HEK293 (cell line): ENCODE results near the gene DYRK2.

Source experiments
- CTCF ChIA-PET: fragments of 350-600 bp; formaldehyde crosslinking; extraction: SDS; loops from one replicate; lab custom pipeline; 2021; ENCODE audit warnings: antibody characterized with exemption; lab: Yijun Ruan, JAX
- POLR2A ChIA-PET: fragments of 300-600 bp; formaldehyde crosslinking; extraction: SDS; loops from one replicate; lab custom pipeline; 2020; ENCODE audit warnings: antibody characterized with exemption, inconsistent platforms; lab: Yijun Ruan, JAX
- H3K27ac ChIP-seq: fragments of 200-500 bp; sonication (Bioruptor generic); 2 replicates; pipeline ENCODE4 v1.5.1; 2014; ENCODE audit warnings: low read depth, low read length, control low read depth, inconsistent platforms; ENCODE audit errors: extremely low read depth
- H3K36me3 ChIP-seq, 2 experiments: fragments of 200-500 bp in 1 of 2; sonication (Bioruptor generic) in 1 of 2; 1 replicate in 1 of 2; 2 replicates in 1 of 2; pipeline ENCODE4 v1.5.1; 2014 to 2017; ENCODE audit warnings: inconsistent platforms in 2 of 2, low read length in 2 of 2; ENCODE audit not compliant: control insufficient read depth in 2 of 2, insufficient read depth in 1 of 2
- H3K4me1 ChIP-seq: fragments of 200-500 bp; sonication (Bioruptor generic); 2 replicates; pipeline ENCODE4 v1.5.1; 2014; ENCODE audit warnings: mild to moderate bottlenecking, low read length, inconsistent platforms; ENCODE audit not compliant: control insufficient read depth, insufficient read depth
- H3K4me3 ChIP-seq: 2 replicates; pipeline ENCODE4 v1.5.1; 2011; ENCODE audit warnings: low read depth, mild to moderate bottlenecking, control low read depth, low read length, moderate library complexity
- H3K9me3 ChIP-seq: fragments of 200-500 bp; sonication (Bioruptor generic); 2 replicates; pipeline ENCODE4 v1.5.1; 2014; ENCODE audit warnings: low read depth, low read length, inconsistent platforms; ENCODE audit not compliant: control insufficient read depth, insufficient read depth
- SCRT1 ChIP-seq: fragments of 450-650 bp; formaldehyde crosslinking; IDR thresholded peaks from 2 replicates; pipeline ENCODE4 v1.5.1; 2016; ENCODE audit warnings: missing biosample characterization, missing genetic modification characterization, borderline replicate concordance
- ZBTB17 ChIP-seq: fragments of 450-650 bp; formaldehyde crosslinking; IDR thresholded peaks from 2 replicates; pipeline ENCODE4 v1.5.1; 2016; ENCODE audit warnings: missing biosample characterization, missing genetic modification characterization
- ZBTB48 ChIP-seq: fragments of 450-650 bp; formaldehyde crosslinking; IDR thresholded peaks from 2 replicates; pipeline ENCODE4 v1.5.1; 2016; ENCODE audit warnings: missing biosample characterization, missing genetic modification characterization
- ZNF10 ChIP-seq: fragments of 450-650 bp; formaldehyde crosslinking; IDR thresholded peaks from 2 replicates; pipeline ENCODE4 v1.5.1; 2017; ENCODE audit warnings: missing biosample characterization, missing genetic modification characterization
- ZNF2 ChIP-seq: fragments of 450-650 bp; formaldehyde crosslinking; IDR thresholded peaks from 2 replicates; pipeline ENCODE4 v1.5.1; 2016; ENCODE audit warnings: missing biosample characterization, missing genetic modification characterization
- ZNF211 ChIP-seq: fragments of 450-650 bp; formaldehyde crosslinking; IDR thresholded peaks from 2 replicates; pipeline ENCODE4 v1.5.1; 2016; ENCODE audit warnings: low read depth, missing biosample characterization, missing genetic modification characterization
- ZNF350 ChIP-seq: fragments of 450-650 bp; formaldehyde crosslinking; IDR thresholded peaks from 2 replicates; pipeline ENCODE4 v1.5.0; 2017; ENCODE audit warnings: missing biosample characterization, mild to moderate bottlenecking, missing genetic modification characterization
- ZNF510 ChIP-seq: fragments of 450-650 bp; formaldehyde crosslinking; IDR thresholded peaks from 2 replicates; pipeline ENCODE4 v1.5.1; 2018; ENCODE audit warnings: mild to moderate bottlenecking, missing genetic modification characterization, missing biosample characterization; ENCODE audit not compliant: insufficient replicate concordance
- ZNF558 ChIP-seq: fragments of 450-650 bp; formaldehyde crosslinking; IDR thresholded peaks from 2 replicates; pipeline ENCODE4 v1.5.1; 2016; ENCODE audit warnings: missing biosample characterization, missing genetic modification characterization
- ZNF610 ChIP-seq: fragments of 450-650 bp; formaldehyde crosslinking; IDR thresholded peaks from 2 replicates; pipeline ENCODE4 v1.5.1; 2016; ENCODE audit warnings: missing biosample characterization, missing genetic modification characterization, borderline replicate concordance
- ZNF768 ChIP-seq: fragments of 450-650 bp; formaldehyde crosslinking; IDR thresholded peaks from 2 replicates; pipeline ENCODE4 v1.5.1; 2018; ENCODE audit warnings: missing biosample characterization, mild to moderate bottlenecking, missing genetic modification characterization
- ZSCAN16 ChIP-seq: fragments of 450-650 bp; formaldehyde crosslinking; IDR thresholded peaks from 2 replicates; pipeline ENCODE4 v1.5.1; 2016; ENCODE audit warnings: missing biosample characterization, missing genetic modification characterization
- TF ChIP-seq, protein P1 (sequence below): fragments of 450-650 bp; IDR thresholded peaks from 2 replicates; pipeline ENCODE4 v1.5.1; 2018; ENCODE audit warnings: missing biosample characterization, missing genetic modification characterization
- TF ChIP-seq, protein P2 (sequence below): fragments of 450-650 bp; formaldehyde crosslinking; IDR thresholded peaks from 2 replicates; pipeline ENCODE4 v1.5.1; 2016; ENCODE audit warnings: missing biosample characterization, missing genetic modification characterization, borderline replicate concordance
- TF ChIP-seq, protein P3 (sequence below): fragments of 450-650 bp; formaldehyde crosslinking; IDR thresholded peaks from 2 replicates; pipeline ENCODE4 v1.5.1; 2016; ENCODE audit warnings: missing biosample characterization, missing genetic modification characterization

Gene DYRK2

DNA sequence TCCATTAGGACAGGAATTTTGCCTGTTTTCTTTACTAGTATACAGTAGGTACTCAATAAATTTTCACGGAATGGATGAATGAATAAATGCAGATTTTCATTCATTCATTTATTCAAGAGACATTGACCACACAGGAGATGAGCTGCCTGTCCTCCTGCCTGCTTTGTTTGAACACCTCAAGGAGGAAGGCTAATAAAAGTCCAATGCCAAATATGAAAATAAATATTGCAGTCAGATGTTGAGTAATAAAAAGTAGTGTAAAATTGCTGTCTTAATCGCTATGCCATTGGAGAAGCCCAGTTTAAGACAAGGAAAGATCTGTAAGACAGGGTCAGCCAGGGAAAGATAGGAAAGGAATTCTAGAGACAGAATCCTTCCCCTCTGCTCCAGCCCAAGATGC, 47.4 kb downstream of the DYRK2 start:
- H3K36me3 ChIP-seq: no peaks in the 10 kb centered on the region
- H3K9me3 ChIP-seq: no peaks in the 10 kb centered on the region
- POLR2A ChIA-PET: no interaction called here
- no peak overlapping the region for H3K4me3 ChIP-seq
- CTCF ChIA-PET: no interaction called here
- no peaks in the 10 kb centered on the region; the same call in 1 of the 2 replicates for H3K4me1 ChIP-seq
- no peak for TF ChIP-seq ZNF610 (tag by site-specific recombination)
- TF ChIP-seq, protein P1, sequence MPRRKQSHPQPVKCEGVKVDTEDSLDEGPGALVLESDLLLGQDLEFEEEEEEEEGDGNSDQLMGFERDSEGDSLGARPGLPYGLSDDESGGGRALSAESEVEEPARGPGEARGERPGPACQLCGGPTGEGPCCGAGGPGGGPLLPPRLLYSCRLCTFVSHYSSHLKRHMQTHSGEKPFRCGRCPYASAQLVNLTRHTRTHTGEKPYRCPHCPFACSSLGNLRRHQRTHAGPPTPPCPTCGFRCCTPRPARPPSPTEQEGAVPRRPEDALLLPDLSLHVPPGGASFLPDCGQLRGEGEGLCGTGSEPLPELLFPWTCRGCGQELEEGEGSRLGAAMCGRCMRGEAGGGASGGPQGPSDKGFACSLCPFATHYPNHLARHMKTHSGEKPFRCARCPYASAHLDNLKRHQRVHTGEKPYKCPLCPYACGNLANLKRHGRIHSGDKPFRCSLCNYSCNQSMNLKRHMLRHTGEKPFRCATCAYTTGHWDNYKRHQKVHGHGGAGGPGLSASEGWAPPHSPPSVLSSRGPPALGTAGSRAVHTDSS (tag by site-specific recombination): no peak
- no peak overlapping the region for H3K27ac ChIP-seq

DNA sequence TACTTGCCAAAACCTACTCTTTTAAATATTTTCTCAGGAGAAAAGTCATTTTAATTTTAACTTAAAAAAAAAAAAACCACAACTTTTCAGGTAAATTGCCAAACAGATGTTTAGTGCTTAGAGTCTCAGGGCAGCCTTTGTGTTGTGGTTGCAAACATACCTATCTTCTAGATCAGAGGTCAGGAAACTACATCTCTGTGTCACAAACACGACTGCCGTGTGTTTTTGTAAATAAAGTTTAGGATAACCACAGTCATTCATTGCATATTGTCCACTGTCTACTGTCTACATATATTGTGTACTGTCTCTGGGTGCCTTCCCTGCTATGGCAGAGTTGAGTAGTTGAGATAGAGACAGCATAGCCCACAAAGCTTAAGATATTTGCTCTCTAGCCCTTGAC, 48.9 kb downstream of the DYRK2 start:
- CTCF ChIA-PET: no interaction called here
- POLR2A ChIA-PET: interaction anchor here (0.7 kb wide), 1 partner anchor 71 kb away, joined by 3 read pairs; no protein-coding TSS in a partner anchor
- H3K4me3 ChIP-seq: no peak overlapping the region

DNA sequence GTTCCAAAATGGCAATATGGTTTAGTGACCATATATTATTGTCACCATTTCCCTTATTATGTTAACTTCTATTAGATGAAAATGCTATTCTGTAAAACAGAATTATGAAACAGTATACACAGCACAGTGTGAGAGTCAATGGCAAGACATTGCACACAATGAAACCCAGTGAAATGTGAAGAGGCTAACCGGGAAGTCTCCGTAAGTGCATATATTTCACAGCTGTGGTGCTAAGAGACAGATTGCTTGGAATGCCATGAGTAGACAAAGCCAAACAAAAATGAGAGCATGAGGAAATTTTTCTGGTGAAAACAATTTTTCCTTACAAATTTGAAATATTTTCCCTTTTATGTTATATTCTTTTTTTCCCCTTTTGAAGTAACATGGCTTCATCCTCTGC, 49.4 kb downstream of the DYRK2 start:
- no peak overlapping the region for H3K27ac ChIP-seq
- H3K4me1 ChIP-seq: no peaks in the 10 kb centered on the region; the same call in 1 of the 2 replicates
- ChIA-PET CTCF (no interaction called here), POLR2A (no interaction called here)
- no peak overlapping the region for H3K4me3 ChIP-seq
- no peaks in the 10 kb centered on the region for H3K9me3 ChIP-seq
- H3K36me3 ChIP-seq: no peaks in the 10 kb centered on the region
- TF ChIP-seq, protein P2, sequence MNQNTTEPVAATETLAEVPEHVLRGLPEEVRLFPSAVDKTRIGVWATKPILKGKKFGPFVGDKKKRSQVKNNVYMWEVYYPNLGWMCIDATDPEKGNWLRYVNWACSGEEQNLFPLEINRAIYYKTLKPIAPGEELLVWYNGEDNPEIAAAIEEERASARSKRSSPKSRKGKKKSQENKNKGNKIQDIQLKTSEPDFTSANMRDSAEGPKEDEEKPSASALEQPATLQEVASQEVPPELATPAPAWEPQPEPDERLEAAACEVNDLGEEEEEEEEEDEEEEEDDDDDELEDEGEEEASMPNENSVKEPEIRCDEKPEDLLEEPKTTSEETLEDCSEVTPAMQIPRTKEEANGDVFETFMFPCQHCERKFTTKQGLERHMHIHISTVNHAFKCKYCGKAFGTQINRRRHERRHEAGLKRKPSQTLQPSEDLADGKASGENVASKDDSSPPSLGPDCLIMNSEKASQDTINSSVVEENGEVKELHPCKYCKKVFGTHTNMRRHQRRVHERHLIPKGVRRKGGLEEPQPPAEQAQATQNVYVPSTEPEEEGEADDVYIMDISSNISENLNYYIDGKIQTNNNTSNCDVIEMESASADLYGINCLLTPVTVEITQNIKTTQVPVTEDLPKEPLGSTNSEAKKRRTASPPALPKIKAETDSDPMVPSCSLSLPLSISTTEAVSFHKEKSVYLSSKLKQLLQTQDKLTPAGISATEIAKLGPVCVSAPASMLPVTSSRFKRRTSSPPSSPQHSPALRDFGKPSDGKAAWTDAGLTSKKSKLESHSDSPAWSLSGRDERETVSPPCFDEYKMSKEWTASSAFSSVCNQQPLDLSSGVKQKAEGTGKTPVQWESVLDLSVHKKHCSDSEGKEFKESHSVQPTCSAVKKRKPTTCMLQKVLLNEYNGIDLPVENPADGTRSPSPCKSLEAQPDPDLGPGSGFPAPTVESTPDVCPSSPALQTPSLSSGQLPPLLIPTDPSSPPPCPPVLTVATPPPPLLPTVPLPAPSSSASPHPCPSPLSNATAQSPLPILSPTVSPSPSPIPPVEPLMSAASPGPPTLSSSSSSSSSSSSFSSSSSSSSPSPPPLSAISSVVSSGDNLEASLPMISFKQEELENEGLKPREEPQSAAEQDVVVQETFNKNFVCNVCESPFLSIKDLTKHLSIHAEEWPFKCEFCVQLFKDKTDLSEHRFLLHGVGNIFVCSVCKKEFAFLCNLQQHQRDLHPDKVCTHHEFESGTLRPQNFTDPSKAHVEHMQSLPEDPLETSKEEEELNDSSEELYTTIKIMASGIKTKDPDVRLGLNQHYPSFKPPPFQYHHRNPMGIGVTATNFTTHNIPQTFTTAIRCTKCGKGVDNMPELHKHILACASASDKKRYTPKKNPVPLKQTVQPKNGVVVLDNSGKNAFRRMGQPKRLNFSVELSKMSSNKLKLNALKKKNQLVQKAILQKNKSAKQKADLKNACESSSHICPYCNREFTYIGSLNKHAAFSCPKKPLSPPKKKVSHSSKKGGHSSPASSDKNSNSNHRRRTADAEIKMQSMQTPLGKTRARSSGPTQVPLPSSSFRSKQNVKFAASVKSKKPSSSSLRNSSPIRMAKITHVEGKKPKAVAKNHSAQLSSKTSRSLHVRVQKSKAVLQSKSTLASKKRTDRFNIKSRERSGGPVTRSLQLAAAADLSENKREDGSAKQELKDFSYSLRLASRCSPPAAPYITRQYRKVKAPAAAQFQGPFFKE (tag by site-specific recombination): no peak
- TF ChIP-seq ZNF510 (no peak), ZBTB48 (tag by site-specific recombination) (no peak), ZBTB17 (no peak), ZNF768 (no peak), ZNF10 (no peak), ZNF2 (tag by site-specific recombination) (no peak), ZNF211 (tag by site-specific recombination) (no peak)
- TF ChIP-seq, protein P3, sequence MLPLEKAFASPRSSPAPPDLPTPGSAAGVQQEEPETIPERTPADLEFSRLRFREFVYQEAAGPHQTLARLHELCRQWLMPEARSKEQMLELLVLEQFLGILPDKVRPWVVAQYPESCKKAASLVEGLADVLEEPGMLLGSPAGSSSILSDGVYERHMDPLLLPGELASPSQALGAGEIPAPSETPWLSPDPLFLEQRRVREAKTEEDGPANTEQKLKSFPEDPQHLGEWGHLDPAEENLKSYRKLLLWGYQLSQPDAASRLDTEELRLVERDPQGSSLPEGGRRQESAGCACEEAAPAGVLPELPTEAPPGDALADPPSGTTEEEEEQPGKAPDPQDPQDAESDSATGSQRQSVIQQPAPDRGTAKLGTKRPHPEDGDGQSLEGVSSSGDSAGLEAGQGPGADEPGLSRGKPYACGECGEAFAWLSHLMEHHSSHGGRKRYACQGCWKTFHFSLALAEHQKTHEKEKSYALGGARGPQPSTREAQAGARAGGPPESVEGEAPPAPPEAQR (tag by site-specific recombination): no peak

More for the DNA sequence above, 48.9 kb downstream of the DYRK2 start:
- H3K27ac ChIP-seq: no peak overlapping the region
- no peaks in the 10 kb centered on the region; the same call in 1 of the 2 replicates for H3K4me1 ChIP-seq
- TF ChIP-seq SCRT1 (tag by site-specific recombination) (no peak), ZNF558 (tag by site-specific recombination) (no peak), ZSCAN16 (tag by site-specific recombination) (no peak), ZNF350 (tag by site-specific recombination) (no peak)
- TF ChIP-seq, protein P2 (tag by site-specific recombination): no peak
- no peaks in the 10 kb centered on the region for H3K9me3 ChIP-seq
- H3K36me3 ChIP-seq: no peaks in the 10 kb centered on the region
